GM10248 (cell line): ENCODE measurements around the gene SLC31A1.
"Not testable (repeated sequence)": the region's sequence is repeated elsewhere in the genome, so short reads cannot be mapped to it uniquely, and the experiment has no call there.

Experiments
- CTCF ChIA-PET: fragments of 300-600 bp; sonication (Branson Sonifier 250); formaldehyde crosslinking; extraction: SDS; loops from one replicate; lab custom pipeline; 2021; ENCODE audit warnings: antibody characterized with exemption; lab: Yijun Ruan, JAX
- POLR2A ChIA-PET: fragments of 350-650 bp; sonication (Branson Sonifier 250); formaldehyde crosslinking; extraction: SDS; loops from one replicate; lab custom pipeline; 2020; ENCODE audit warnings: antibody characterized with exemption; lab: Yijun Ruan, JAX
- DNase-seq: peaks from one replicate; pipeline ENCODE4 v3.0.0; 2012; ENCODE audit errors: extremely low spot score
- TF ChIP-seq, protein P1 (sequence below): IDR thresholded peaks from 2 replicates; pipeline ENCODE4 v1.5.1; 2012; ENCODE audit warnings: mild to moderate bottlenecking, low read depth; ENCODE audit errors: extremely low read depth, missing control alignments, control extremely low read depth

The SLC31A1 gene

DNA sequence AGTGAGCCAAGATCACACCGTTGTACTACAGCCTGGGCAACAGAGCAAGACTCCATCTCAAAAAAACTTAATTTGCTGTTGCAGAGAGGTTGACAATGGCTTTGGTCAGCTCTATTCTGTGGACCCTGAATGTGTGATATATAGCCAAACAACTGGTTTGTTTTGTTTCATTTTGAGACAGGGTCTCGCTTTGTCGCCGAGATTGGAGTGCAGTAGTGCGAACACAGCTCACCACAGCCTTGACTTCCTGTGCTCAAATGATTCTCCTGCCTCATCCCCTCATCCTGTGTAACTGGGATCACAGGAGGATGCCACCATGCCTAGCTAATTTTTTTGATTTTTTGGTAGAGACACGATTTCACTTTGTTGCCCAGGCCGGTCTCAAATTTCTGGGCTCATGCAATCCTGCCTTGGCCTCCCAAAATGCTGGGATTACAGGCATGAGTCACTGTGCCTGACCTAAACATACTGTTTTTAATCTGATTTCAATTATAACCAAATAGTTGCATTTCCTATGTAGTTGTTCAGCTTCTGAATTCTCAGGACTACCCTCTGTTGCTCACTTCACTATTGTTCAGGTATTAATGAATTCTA lies 72.0 kb downstream of the SLC31A1 start:
- ChIA-PET POLR2A (no interaction called here), CTCF (no interaction called here)
- no peak for DNase-seq
- TF ChIP-seq, protein P1, sequence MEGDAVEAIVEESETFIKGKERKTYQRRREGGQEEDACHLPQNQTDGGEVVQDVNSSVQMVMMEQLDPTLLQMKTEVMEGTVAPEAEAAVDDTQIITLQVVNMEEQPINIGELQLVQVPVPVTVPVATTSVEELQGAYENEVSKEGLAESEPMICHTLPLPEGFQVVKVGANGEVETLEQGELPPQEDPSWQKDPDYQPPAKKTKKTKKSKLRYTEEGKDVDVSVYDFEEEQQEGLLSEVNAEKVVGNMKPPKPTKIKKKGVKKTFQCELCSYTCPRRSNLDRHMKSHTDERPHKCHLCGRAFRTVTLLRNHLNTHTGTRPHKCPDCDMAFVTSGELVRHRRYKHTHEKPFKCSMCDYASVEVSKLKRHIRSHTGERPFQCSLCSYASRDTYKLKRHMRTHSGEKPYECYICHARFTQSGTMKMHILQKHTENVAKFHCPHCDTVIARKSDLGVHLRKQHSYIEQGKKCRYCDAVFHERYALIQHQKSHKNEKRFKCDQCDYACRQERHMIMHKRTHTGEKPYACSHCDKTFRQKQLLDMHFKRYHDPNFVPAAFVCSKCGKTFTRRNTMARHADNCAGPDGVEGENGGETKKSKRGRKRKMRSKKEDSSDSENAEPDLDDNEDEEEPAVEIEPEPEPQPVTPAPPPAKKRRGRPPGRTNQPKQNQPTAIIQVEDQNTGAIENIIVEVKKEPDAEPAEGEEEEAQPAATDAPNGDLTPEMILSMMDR, result no peak

DNA sequence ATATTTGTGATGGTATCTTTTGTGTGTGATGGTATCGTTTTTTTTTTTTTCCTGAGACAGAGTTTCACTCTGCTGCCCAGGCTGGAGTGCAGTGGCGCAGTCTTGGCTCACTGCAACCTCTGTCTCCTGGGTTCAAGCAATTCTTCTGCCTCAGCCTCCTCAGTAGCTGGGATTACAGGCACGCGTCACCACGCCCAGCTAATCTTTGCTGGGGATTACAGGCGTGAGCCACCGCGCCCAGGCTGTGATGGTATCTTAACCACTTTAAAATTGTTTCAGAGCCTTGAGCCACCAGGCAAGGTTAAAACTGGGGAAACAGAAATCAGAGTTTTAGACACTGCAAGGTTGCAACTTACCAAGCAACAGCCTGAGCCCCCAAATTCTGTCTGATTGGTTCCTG lies 74.9 kb downstream of the SLC31A1 start:
- CTCF ChIA-PET, result interaction anchor here (0.8 to 2.2 kb wide), 5 partner anchors 10 to 359 kb away, joined by 3 to 9 read pairs (median 3); partner anchors contain the start of genes CDC26 and PRPF4
- DNase-seq, POLR2A ChIA-PET: not testable (repeated sequence)

DNA sequence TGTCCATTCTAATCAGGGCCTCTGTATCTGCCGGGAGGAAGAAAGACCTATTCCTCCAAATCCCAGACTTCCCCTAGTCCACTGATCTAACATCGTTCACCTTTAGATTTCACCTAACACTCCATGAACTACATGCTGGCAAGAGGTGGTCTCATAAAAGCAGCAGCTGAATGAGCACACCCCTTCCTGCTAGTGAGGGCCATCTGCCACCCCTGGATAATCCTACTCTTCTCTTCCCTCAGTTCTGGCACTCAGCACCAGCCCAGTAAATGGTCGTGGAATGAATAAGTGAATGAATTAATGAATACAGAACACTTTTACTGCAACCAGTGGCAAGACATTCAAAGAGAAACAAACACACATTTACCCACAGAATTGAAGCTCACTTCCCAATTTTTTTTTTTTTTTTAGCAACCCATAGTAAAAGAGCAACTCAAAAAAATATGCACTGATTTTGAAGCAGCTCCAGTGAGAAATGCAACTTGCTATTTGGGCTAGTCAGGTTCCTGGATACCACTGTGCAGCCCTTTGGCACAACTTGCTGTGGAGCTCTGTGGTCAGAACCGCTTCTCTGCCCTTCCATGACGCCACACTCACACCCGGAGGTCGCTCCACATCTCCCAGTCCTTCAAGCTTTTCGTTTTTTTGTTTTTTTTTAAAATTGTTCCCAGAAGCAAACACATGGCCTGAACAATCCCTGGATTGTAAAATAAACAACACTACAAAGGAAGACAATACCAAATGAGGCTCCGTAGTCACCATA lies 75.6 kb downstream of the SLC31A1 start:
- TF ChIP-seq, protein P1, result no peak
- POLR2A ChIA-PET, result no interaction called here
- no peak for DNase-seq
- CTCF ChIA-PET, result interaction anchor here (1.0 to 2.2 kb wide), 5 partner anchors 11 to 358 kb away, joined by 3 to 9 read pairs (median 3); partner anchors contain the start of genes CDC26 and PRPF4

DNA sequence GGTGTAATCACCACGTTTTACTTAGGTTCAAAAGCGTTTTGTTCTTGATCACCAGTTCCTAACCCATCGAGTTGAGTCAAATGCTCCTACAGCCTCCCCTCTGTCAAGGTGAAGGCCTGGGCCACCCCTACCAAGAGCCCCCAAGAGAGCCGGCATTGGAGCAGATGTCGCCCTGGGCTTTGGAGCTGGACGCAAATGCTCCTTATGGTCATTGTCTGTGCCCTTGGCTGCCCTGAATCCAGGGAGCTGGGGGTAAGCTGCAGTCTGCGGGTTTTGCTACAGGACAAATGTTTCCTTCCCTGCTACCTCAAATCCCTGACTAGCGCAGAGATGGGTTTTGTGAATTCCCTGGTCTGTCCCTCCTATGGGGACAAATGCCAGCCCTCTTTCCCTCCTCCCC lies 77.0 kb downstream of the SLC31A1 start:
- no peak for DNase-seq
- ChIA-PET CTCF (interaction anchor here (1.7 kb wide), 1 partner anchor 104 kb away, joined by 4 read pairs; no protein-coding TSS in a partner anchor), POLR2A (interaction anchor here (0.6 kb wide), 1 partner anchor 12 kb away, joined by 4 read pairs; no protein-coding TSS in a partner anchor)
- TF ChIP-seq, protein P1, result no peak

DNA sequence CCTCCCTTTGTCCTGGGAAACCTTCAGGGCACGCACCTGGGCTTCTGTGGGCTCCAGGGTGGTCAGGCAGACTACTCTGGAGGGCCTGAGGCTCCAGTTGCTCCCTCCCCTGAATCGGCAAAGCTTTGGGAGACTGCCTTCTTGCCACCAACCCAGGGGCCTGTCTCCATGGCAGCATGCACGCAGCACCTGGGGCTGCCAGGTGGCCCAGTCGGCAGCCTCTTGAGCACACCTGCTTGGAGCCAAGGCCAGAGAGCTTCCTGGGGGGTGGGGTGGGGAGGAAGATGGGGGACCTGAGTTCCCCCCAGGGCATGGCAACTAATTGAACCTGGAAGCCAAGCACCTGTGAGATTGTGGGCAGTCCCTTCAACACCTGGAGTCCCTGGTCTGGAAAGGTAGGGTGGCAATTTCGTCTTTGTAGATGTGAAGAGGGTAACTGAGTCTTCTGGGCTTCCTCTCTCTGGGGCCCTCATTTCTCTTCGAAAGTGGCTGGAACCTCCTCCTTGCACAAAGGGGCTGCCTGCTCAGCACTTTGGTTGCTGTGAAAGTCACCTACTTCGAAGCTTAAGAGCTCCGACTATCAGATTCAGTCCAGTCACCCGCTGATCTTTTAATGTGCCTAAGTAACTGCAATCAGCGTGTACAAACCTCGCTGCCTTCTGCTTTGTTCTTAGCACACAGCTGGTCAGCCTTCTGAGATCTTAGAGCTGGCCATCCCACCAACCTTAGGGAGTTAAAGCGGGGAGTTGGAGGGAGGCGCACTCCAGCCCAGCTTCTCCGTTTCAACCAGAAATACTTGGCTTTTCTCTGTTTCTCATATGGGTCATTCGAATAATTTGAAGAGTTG lies 77.8 kb downstream of the SLC31A1 start:
- no peak for DNase-seq
- ChIA-PET CTCF (interaction anchor here (1.0 to 1.9 kb wide), 3 partner anchors 10 to 103 kb away, joined by 4 to 6 read pairs (median 4); no protein-coding TSS in a partner anchor), POLR2A (interaction anchor here (0.6 kb wide), 1 partner anchor 11 kb away, joined by 4 read pairs; no protein-coding TSS in a partner anchor)
- TF ChIP-seq, protein P1, result no peak

DNA sequence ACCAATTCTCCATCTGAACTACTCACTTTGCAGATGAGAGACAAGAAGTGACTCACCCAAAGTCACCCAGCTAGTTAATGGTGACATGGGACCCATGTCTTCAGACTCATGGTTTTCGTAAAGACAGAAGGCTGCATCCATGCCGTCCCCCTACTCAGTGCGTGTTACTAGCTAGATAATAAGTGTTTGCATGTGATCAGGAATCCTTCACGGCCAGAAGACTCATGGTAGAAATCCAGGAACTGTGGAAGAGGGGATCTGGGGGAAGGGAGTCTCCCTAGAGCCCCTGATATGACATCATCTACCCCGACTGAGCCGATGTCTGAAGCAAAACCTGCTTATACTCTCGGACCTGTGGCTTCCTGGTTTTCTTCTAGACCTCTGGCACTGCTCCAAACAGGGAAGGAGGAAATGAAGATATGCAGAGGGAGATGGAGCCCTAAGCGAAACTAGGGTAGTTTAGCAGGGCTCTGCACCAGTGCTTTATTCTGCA lies 78.5 kb downstream of the SLC31A1 start:
- no peak for DNase-seq
- CTCF ChIA-PET, result interaction anchor here (1.0 to 1.9 kb wide), 4 partner anchors 9 to 102 kb away, joined by 3 to 6 read pairs (median 4); no protein-coding TSS in a partner anchor
- TF ChIP-seq, protein P1, result no peak
- POLR2A ChIA-PET, result no interaction called here
